ENCODE results near the gene RPL10A. TPM values are rescaled to one million over a fixed set of nuclear protein-coding genes. Genes with fewer than 3 reads are reported as not detected.

Gene RPL10A
- total and polyA plus RNA-seq, 11 donors, result 356 to 1,412 (median 532) TPM

GRCh38 chr6:35468980-35469750 is 964 bp downstream of the RPL10A start:
- WGBS, 4 donors, result 4 to 15% (median 12%) methylated on average over 17 to 37 of the region's 37 CpGs
- Histone ChIP-seq H3K9me3 (no peaks in the 10 kb centered on the region), H3K4me1 (peaks cover 3 to 40% (median 23%) of the 10 kb centered on the region in 12 donors), H3K4me3 (peak overlapping the region; percentile 61 to 98 (median 72)), H3K27me3 (no peaks in the 10 kb centered on the region), H3K36me3 (peaks cover 0 to 53% (median 41%) of the 10 kb centered on the region in 9 donors), H3K27ac (peak overlapping the region; percentile 62 to 94 (median 88))
- DNase-seq (no peak), ATAC-seq (peak in 3 of 4 donors; percentile 22 to 43 (median 30))
- intact Hi-C loops (cut with DNase I), result loop anchor here in 7 of 10 donors (1.0 to 5.0 kb wide), 3 partner anchors 28 to 127 kb away; partner anchors contain the start of genes PPARD (in 7 of the 7) and TEAD3 (in 1 of the 7)
- TF ChIP-seq CTCF (IDR thresholded peaks at IDR 0.05) (no peak), POLR2A (IDR thresholded peaks at IDR 0.05) (no peak)

GRCh38 chr6:35469751-35470662 is 1.8 kb downstream of the RPL10A start:
- H3K27me3 ChIP-seq, result no peaks in the 10 kb centered on the region
- TF ChIP-seq POLR2A (IDR thresholded peaks at IDR 0.05) (no peak), CTCF (IDR thresholded peaks at IDR 0.05) (no peak)
- H3K4me3 ChIP-seq, result peak overlapping the region; percentile 61 to 98 (median 72)
- ATAC-seq, result no peak
- no peaks in the 10 kb centered on the region for H3K9me3 ChIP-seq
- H3K36me3 ChIP-seq, result peaks cover 0 to 60% (median 50%) of the 10 kb centered on the region in 9 donors
- intact Hi-C loops (cut with DNase I), result loop anchor here in 6 of 10 donors (2.0 to 5.0 kb wide), 2 partner anchors 27 to 128 kb away; partner anchors contain the start of genes PPARD (in 5 of the 6) and TEAD3 (in 1 of the 6)
- WGBS, 4 donors, result 51 to 57% (median 54%) methylated on average over 17 to 18 of the region's 18 CpGs
- no peak for DNase-seq
- peaks cover 3 to 40% (median 23%) of the 10 kb centered on the region in 12 donors for H3K4me1 ChIP-seq
- peak overlapping the region in 6 of 12 donors; percentile 86 to 94 (median 92) for H3K27ac ChIP-seq

GRCh38 chr6:35470663-35471120 is 2.5 kb downstream of the RPL10A start:
- peak overlapping the region in 1 of 12 donors; percentile 89 for H3K27ac ChIP-seq
- H3K4me3 ChIP-seq, result peak overlapping the region in 2 of 12 donors; percentile 12 to 61
- no peak for TF ChIP-seq CTCF (IDR thresholded peaks at IDR 0.05)
- no peak for TF ChIP-seq POLR2A (IDR thresholded peaks at IDR 0.05)
- no peaks in the 10 kb centered on the region for H3K9me3 ChIP-seq
- H3K4me1 ChIP-seq, result peaks cover 3 to 40% (median 23%) of the 10 kb centered on the region in 12 donors
- peaks cover 0 to 65% (median 57%) of the 10 kb centered on the region in 9 donors for H3K36me3 ChIP-seq
- 69 to 74% (median 74%) methylated on average over 3 of the region's 3 CpGs for WGBS, 4 donors
- intact Hi-C loops (cut with DNase I), result no loop called here
- H3K27me3 ChIP-seq, result no peaks in the 10 kb centered on the region
- no peak for DNase-seq
- ATAC-seq, result no peak
